SK-N-SH (cell line): ENCODE data around the gene ARHGAP45. TPM values are rescaled to one million over a fixed set of nuclear protein-coding genes. Genes with fewer than 3 reads are reported as not detected.

Source experiments
- CTCF ChIA-PET: fragments of 300-600, 350-600 bp; formaldehyde crosslinking; extraction: SDS; loops from one replicate; lab custom pipeline; 2021; lab: Yijun Ruan, JAX
- POLR2A ChIA-PET: fragments of 350-600 bp; sonication (Branson Sonifier 250); formaldehyde crosslinking; extraction: SDS; loops from one replicate; lab custom pipeline; 2020; ENCODE audit warnings: antibody characterized with exemption, inconsistent platforms; lab: Yijun Ruan, JAX
- DNase-seq: peaks from one replicate; pipeline ENCODE4 v3.0.0; 2012
- H2AFZ ChIP-seq: fragments of 200-600 bp; sonication (generic); 2 replicates; pipeline ENCODE4 v1.8.1; 2016; ENCODE audit warnings: antibody characterized with exemption, mild to moderate bottlenecking, low read depth
- H3F3A ChIP-seq: fragments of 200-600 bp; sonication (generic); replicated peaks from 2 replicates; pipeline ENCODE3; 2016; ENCODE audit warnings: antibody characterized with exemption, mild to moderate bottlenecking; ENCODE audit not compliant: insufficient read depth
- H3K27ac ChIP-seq, 2 experiments: fragments of 200-500 bp in 1 of 2; fragments of 200-600 bp in 1 of 2; sonication (Bioruptor generic) in 1 of 2; sonication (generic), shearing (Covaris generic) in 1 of 2; 2 replicates each; pipeline versions ENCODE4 v1.5.1 to v1.6.1; 2014 to 2016; ENCODE audit warnings: low read depth in 2 of 2, inconsistent platforms in 1 of 2, low read length in 1 of 2, mild to moderate bottlenecking in 1 of 2, mixed read lengths in 1 of 2
- H3K27me3 ChIP-seq: fragments of 200-600 bp; sonication (generic), shearing (Covaris generic); 2 replicates; pipeline ENCODE4 v1.6.1; 2016; ENCODE audit warnings: mixed run types; ENCODE audit not compliant: insufficient read depth
- H3K36me3 ChIP-seq, 2 experiments: fragments of 200-500 bp in 1 of 2; fragments of 200-600 bp in 1 of 2; sonication (Bioruptor generic) in 1 of 2; sonication (generic) in 1 of 2; replicated peaks in 1 of 2; 2 replicates each; pipeline versions ENCODE3 to v1.5.1; 2014 to 2016; ENCODE audit warnings: low read length in 1 of 2, mild to moderate bottlenecking in 1 of 2; ENCODE audit not compliant: insufficient read depth in 2 of 2, control insufficient read depth in 1 of 2
- H3K4me1 ChIP-seq, 2 experiments: fragments of 200-500 bp in 1 of 2; fragments of 200-600 bp in 1 of 2; sonication (Bioruptor generic) in 1 of 2; sonication (generic), shearing (Covaris generic) in 1 of 2; 2 replicates each; pipeline versions ENCODE4 v1.5.1 to v1.6.1; 2014 to 2016; ENCODE audit warnings: low read depth in 1 of 2, low read length in 1 of 2, mixed run types in 1 of 2; ENCODE audit not compliant: insufficient read depth in 2 of 2, control insufficient read depth in 1 of 2
- H3K4me2 ChIP-seq: fragments of 200-600 bp; sonication (generic), shearing (Covaris generic); 2 replicates; pipeline ENCODE4 v1.6.1; 2017; ENCODE audit warnings: mixed run types
- H3K4me3 ChIP-seq, 2 experiments: fragments of 200-500 bp in 1 of 2; fragments of 200-600 bp in 1 of 2; sonication (Bioruptor generic) in 1 of 2; sonication (generic), shearing (Covaris generic) in 1 of 2; 2 replicates each; pipeline versions ENCODE4 v1.5.1 to v1.8.1; 2014 to 2016; ENCODE audit warnings: low read depth in 2 of 2, inconsistent platforms in 1 of 2, low read length in 1 of 2, mild to moderate bottlenecking in 1 of 2, mixed read lengths in 1 of 2, moderate library complexity in 1 of 2
- H3K79me2 ChIP-seq: fragments of 200-600 bp; sonication (generic); 2 replicates; pipeline ENCODE4 v1.8.1; 2017; ENCODE audit warnings: mild to moderate bottlenecking; ENCODE audit not compliant: insufficient read depth
- H3K9ac ChIP-seq: fragments of 200-600 bp; sonication (generic); 2 replicates; pipeline ENCODE4 v1.6.1; 2017; ENCODE audit warnings: mixed run types
- H3K9me2 ChIP-seq: fragments of 200-600 bp; sonication (generic); 2 replicates; pipeline ENCODE4 v1.6.1; 2017; ENCODE audit warnings: mixed run types
- H3K9me3 ChIP-seq: fragments of 200-600 bp; sonication (generic); 2 replicates; pipeline ENCODE4 v1.6.1; 2017; ENCODE audit warnings: mixed run types, mild to moderate bottlenecking, moderate library complexity
- H4K20me1 ChIP-seq: fragments of 200-600 bp; sonication (generic); 2 replicates; pipeline ENCODE4 v1.6.1; 2017; ENCODE audit warnings: mild to moderate bottlenecking, mixed run types; ENCODE audit not compliant: insufficient read depth
- ELF1 ChIP-seq: IDR thresholded peaks from 2 replicates; pipeline ENCODE4 v1.4.0; 2012
- FOSL2 ChIP-seq: IDR thresholded peaks from 2 replicates; pipeline ENCODE4 v1.4.0; 2012; ENCODE audit warnings: low read depth, mild to moderate bottlenecking, moderate library complexity, borderline replicate concordance
- FOXJ3 ChIP-seq: sonication (generic); formaldehyde crosslinking; IDR thresholded peaks from 2 replicates; pipeline ENCODE4 v1.5.1; 2020; ENCODE audit warnings: mild to moderate bottlenecking, missing genetic modification reagents
- MXI1 ChIP-seq: IDR thresholded peaks from 2 replicates; pipeline ENCODE4 v1.6.1; 2012; ENCODE audit warnings: mild to moderate bottlenecking, low read depth, low read length, improper control_type of control experiment
- NFIC ChIP-seq: IDR thresholded peaks from 2 replicates; pipeline ENCODE4 v1.4.0; 2012; ENCODE audit warnings: borderline replicate concordance
- NRF1 ChIP-seq: IDR thresholded peaks from 2 replicates; pipeline ENCODE4 v1.6.1; 2012; ENCODE audit warnings: low read depth, mild to moderate bottlenecking, low read length
- POLR2AphosphoS5 ChIP-seq: IDR thresholded peaks from 2 replicates; pipeline ENCODE4 v1.6.1; 2012; ENCODE audit warnings: low read depth, low read length
- RFX5 ChIP-seq: IDR thresholded peaks from 2 replicates; pipeline ENCODE4 v1.6.1; 2012; ENCODE audit warnings: mild to moderate bottlenecking, improper control_type of control experiment, low read length
- RXRA ChIP-seq: IDR thresholded peaks from 2 replicates; pipeline ENCODE4 v1.4.0; 2012; ENCODE audit warnings: low read depth, mild to moderate bottlenecking, borderline replicate concordance
- SIN3A ChIP-seq: IDR thresholded peaks from 2 replicates; pipeline ENCODE4 v1.6.1; 2012; ENCODE audit warnings: low read depth, mild to moderate bottlenecking, low read length, moderate library complexity, borderline replicate concordance
- TAF1 ChIP-seq: IDR thresholded peaks from 2 replicates; pipeline ENCODE4 v1.6.1; 2012; ENCODE audit warnings: low read depth, mild to moderate bottlenecking, low read length, moderate library complexity, borderline replicate concordance
- TEAD4 ChIP-seq: IDR thresholded peaks from 2 replicates; pipeline ENCODE4 v1.4.0; 2012; ENCODE audit warnings: mild to moderate bottlenecking, borderline replicate concordance; ENCODE audit not compliant: insufficient read depth
- YY1 ChIP-seq: IDR thresholded peaks from 2 replicates; pipeline ENCODE4 v1.4.0; 2012; ENCODE audit warnings: low read depth, mild to moderate bottlenecking
- WGBS: methylation state at CpG from one replicate; pipeline ENCODE4 v1.1.6; 2017; ENCODE audit warnings: low lambda C conversion rate; 5-methylcytosine and 5-hydroxymethylcytosine counted together
- polyA plus RNA-seq, 3 experiments: library from polyadenylated mRNA; depleted of rRNA; stranded (reverse); fragments of >200 nt; gene quantifications; 2 replicates each; pipeline ENCODE4 v1.2.3, GENCODE V29; 2012
- TF ChIP-seq, protein P1 (sequence below): fragments of 150-350 bp; IDR thresholded peaks from 2 replicates; pipeline ENCODE4 v1.6.1; 2016; ENCODE audit warnings: mild to moderate bottlenecking, low read depth, low read length
- TF ChIP-seq, protein P2 (sequence below): IDR thresholded peaks from 2 replicates; pipeline ENCODE4 v1.4.0; 2012; ENCODE audit warnings: low read depth
- TF ChIP-seq, protein P3 (sequence below): IDR thresholded peaks from 2 replicates; pipeline ENCODE4; 2012

The ARHGAP45 gene
- polyA plus RNA-seq, 1 of the 3 experiments (the other 2 are of a cell fraction): 4.2 TPM

DNA sequence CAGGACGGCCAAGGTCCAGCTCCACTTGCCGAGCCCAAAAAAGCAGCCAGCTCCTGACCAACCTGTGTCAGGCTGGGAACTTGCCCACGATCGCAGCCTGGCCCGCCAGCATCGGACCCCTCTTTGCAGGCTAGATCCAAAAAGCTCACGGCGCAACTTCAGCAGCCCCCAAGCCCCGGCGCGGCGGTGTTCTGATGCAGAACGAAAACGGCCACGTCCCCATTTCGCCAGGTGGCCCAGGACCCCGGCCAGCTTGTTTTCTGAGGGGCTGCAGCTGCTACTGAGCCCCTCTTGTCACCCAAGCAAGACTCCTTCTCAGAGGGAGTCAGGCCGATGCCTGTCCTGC is 47.4 kb upstream of the ARHGAP45 start (continued):
- TF ChIP-seq RFX5: no peak
- no peak for TF ChIP-seq MXI1
- no peak for TF ChIP-seq ELF1
- no peak for TF ChIP-seq FOSL2
- no peak for TF ChIP-seq NFIC
- TF ChIP-seq, protein P1, sequence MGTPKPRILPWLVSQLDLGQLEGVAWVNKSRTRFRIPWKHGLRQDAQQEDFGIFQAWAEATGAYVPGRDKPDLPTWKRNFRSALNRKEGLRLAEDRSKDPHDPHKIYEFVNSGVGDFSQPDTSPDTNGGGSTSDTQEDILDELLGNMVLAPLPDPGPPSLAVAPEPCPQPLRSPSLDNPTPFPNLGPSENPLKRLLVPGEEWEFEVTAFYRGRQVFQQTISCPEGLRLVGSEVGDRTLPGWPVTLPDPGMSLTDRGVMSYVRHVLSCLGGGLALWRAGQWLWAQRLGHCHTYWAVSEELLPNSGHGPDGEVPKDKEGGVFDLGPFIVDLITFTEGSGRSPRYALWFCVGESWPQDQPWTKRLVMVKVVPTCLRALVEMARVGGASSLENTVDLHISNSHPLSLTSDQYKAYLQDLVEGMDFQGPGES: no peak

DNA sequence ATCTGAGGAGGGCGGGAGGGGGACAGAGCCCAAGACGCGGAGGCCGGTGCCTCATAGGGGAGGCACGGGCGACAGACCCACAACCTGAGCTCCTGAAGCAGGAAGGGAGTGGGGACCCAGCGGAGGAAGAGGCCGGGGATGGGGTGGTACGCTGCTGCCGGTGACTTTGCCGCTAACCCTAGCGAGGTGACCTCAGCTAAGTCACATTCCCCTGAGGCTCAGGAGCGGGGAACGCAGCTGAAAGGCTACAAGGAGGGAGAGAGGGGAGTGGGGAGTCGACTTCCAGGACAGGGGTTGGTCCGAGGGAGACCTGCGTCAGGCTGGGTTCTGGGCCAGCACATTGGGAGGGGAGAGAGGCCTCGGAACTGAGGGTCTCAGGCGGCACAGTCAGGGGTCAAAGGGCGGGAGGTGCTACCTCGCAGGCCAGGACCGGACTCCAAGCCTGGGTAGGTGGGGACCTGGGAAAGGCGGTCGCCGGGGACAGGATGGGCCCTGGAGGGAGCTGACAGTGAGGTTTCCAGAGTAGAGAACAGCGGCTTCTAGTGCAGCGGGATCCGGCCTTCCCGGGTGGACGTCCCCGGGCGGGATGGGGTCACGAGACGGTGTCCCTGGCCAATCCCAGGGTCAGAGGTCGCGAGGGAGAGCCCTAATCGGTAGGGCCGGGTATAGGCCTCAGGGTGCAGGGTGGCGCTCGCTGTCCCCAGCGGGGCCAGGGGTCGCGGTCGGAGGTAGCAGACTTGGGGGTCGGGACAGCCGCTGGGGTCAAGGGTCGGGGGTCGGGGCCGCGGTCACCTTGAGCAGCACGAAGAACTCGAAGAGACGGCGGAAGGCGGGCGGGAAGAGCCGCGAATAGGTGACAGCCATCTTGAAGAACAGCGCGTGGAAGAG is 46.7 kb upstream of the ARHGAP45 start:
- H3K36me3 ChIP-seq: no peaks in the 10 kb centered on the region
- peaks cover 13 to 26% of the 10 kb centered on the region in 2 experiments; a peak in 1 of 4 replicates for H3K4me1 ChIP-seq
- ChIA-PET CTCF (interaction anchor here (0.7 to 2.2 kb wide), 4 partner anchors 13 to 93 kb away, joined by 3 to 7 read pairs (median 6); no protein-coding TSS in a partner anchor), POLR2A (interaction anchor here (1.0 kb wide), 1 partner anchor 28 kb away, joined by 3 read pairs; no protein-coding TSS in a partner anchor)
- H2AFZ ChIP-seq: no peak overlapping the region
- H3K27me3 ChIP-seq: no peaks in the 10 kb centered on the region
- no peaks in the 10 kb centered on the region for H3K9me3 ChIP-seq
- 9% methylated on average over 31 of the region's 60 CpGs for WGBS
- no peaks in the 10 kb centered on the region for H3K9me2 ChIP-seq
- peaks cover 57% of the 10 kb centered on the region for H3K79me2 ChIP-seq
- H3K4me2 ChIP-seq: peak overlapping the region; percentile 97
- peak overlapping the region; percentile 83 for H3K9ac ChIP-seq
- H3F3A ChIP-seq: peaks cover 27% of the 10 kb centered on the region
- no peak for DNase-seq
- peaks cover 54% of the 10 kb centered on the region for H4K20me1 ChIP-seq
- H3K4me3 ChIP-seq: peak overlapping the region; percentile 69 to 79
- TF ChIP-seq, protein P2, sequence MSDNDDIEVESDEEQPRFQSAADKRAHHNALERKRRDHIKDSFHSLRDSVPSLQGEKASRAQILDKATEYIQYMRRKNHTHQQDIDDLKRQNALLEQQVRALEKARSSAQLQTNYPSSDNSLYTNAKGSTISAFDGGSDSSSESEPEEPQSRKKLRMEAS: 0 out of 2 replicates have a peak, but pooled peaks have one; percentile 15
- TF ChIP-seq, protein P3, sequence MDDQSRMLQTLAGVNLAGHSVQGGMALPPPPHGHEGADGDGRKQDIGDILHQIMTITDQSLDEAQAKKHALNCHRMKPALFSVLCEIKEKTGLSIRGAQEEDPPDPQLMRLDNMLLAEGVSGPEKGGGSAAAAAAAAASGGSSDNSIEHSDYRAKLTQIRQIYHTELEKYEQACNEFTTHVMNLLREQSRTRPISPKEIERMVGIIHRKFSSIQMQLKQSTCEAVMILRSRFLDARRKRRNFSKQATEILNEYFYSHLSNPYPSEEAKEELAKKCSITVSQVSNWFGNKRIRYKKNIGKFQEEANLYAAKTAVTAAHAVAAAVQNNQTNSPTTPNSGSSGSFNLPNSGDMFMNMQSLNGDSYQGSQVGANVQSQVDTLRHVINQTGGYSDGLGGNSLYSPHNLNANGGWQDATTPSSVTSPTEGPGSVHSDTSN: no peak
- peak overlapping the region; percentile 37 to 73; a peak in 2 of 4 replicates for H3K27ac ChIP-seq

DNA sequence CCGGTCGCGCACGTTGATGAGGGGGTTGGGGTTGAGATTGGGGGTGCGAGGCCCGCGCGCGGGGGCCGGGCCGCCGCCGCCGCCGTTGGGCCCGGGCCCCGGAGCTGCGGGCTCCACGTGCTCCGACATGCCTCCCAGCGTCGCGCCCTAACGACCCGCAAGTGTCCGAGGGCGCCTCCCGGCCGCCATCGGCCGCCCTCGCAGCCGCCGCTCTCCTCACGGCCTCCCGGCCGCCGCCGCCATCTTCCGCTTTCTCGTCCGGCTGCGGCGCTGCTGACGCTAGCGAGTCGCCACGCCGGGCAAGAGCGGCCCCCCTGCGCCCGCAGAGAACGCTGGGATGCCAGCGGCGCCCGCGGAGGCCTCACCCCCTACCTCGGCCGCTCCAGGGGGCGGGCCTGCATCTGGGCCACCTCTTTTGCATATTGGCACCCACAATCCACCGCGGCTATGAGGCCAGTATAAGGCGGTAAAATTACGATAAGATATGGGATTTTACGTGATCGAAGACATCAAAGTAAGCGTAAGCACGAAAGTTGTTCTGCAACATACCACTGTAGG is 46.0 kb upstream of the ARHGAP45 start, which contains the start of gene TMEM259:
TSS of gene TMEM259 (minus strand) at position 256 of the 558 bp plus-strand sequence. CDS start at position 129, 127 bp downstream.
- CTCF ChIA-PET: interaction anchor here (0.6 to 2.2 kb wide), 7 partner anchors 37 to 223 kb away, joined by 3 to 11 read pairs (median 3); partner anchors contain the start of gene WDR18
- Histone ChIP-seq H3F3A (peaks cover 27% of the 10 kb centered on the region), H4K20me1 (peaks cover 47% of the 10 kb centered on the region), H2AFZ (peak within 1 kb of the TSS; percentile 30), H3K27ac (peak within 1 kb of the TSS; percentile 73 to 91), H3K36me3 (no peaks in the 10 kb centered on the region), H3K79me2 (peaks cover 50% of the 10 kb centered on the region), H3K27me3 (no peaks in the 10 kb centered on the region), H3K9ac (peak within 1 kb of the TSS; percentile 83), H3K4me2 (peak within 1 kb of the TSS; percentile 97), H3K9me3 (no peaks in the 10 kb centered on the region), H3K9me2 (no peaks in the 10 kb centered on the region), H3K4me1 (peaks cover 13 to 26% of the 10 kb centered on the region in 2 experiments; a peak in 1 of 4 replicates), H3K4me3 (peak within 1 kb of the TSS; percentile 69 to 79)
- 0% methylated on average over 15 of the region's 68 CpGs for WGBS
- POLR2A ChIA-PET: no interaction called here
- peak; percentile 99 for DNase-seq
- TF ChIP-seq SIN3A (peak; percentile 33; the same call in 1 of the 2 replicates), NRF1 (peak; percentile 21; the same call in 1 of the 2 replicates), FOXJ3 (CRISPR knock-in tag) (no peak), TAF1 (peak; percentile 93), POLR2AphosphoS5 (0 out of 2 replicates have a peak, but pooled peaks have one; percentile 34), TEAD4 (no peak), YY1 (peak; percentile 90), RFX5 (no peak), RXRA (no peak), MXI1 (peak; percentile 39; the same call in 1 of the 2 replicates), FOSL2 (no peak)
- TF ChIP-seq, protein P2: 0 out of 2 replicates have a peak, but pooled peaks have one; percentile 33
